HG03060 (cell line): ENCODE measurements around the gene TNFRSF18.
"Not testable (repeated sequence)": the region's sequence is repeated elsewhere in the genome, so short reads cannot be mapped to it uniquely, and the experiment has no call there.

ENCODE experiments used
- ATAC-seq: cut with Tn5 transposase; IDR thresholded peaks from one replicate; pipeline ENCODE4 v1.9.1; 2021; ENCODE audit warnings: low read depth, moderate number of reproducible peaks; ENCODE audit not compliant: unreplicated experiment

Gene TNFRSF18

GRCh38 chr1:1199141-1199960 lies 7.0 kb downstream of the TNFRSF18 start:
- no peak for ATAC-seq

DNA sequence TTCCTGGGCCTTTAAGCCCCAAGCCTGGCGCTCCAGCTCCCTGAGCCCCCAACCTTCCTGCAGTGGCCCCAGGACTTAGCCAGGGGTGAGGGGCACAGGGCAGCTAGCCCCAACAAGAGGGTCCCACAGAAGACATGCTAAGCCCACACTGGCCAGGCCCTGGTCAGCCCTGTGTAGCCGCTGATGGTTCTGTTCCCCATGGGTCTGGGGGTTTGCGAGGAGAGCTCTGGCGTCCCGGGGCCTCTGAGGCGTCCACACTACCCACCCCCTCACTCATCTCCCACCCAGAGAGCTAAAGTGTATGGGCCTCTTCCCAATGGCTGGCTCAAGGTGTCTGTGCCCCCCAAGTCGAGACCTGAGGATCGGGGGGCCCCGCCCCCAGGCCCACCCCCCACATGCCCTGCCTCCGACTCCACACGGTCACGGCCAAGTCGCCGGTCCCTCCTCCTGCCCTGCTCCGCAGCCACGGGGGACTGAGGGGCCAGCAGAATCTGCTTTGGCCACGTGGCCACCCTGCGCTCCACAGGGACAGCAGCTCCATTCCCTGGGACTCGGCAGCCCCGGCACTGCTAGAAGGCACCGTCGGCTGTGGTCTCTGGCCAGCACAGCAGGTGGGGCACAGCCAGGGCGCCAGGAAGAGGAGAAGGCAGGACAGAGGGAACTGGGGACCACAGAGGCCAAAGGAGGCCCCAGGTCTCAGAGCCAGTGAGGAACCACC lies 7.8 kb downstream of the TNFRSF18 start:
- ATAC-seq = no peak

- ATAC-seq = no peak
Observed at GRCh38 chr1:1197551-1198422, 8.6 kb downstream of the TNFRSF18 start.

DNA sequence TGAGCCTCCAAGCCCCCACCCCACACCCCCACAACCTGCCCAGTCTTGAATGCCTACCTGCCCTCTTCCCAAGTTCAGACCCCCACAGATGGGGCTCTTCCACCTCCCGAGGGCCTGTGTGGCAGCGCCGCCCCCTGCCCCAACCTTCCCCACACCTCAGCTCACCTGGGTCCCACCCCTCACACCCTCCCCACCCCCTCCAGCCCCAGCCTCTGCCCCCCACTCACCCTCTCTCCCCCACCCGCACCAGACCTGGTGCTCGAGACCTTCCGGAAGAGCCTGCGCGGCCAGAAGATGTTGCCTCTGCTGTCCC lies 9.2 kb downstream of the TNFRSF18 start:
- no peak for ATAC-seq

DNA sequence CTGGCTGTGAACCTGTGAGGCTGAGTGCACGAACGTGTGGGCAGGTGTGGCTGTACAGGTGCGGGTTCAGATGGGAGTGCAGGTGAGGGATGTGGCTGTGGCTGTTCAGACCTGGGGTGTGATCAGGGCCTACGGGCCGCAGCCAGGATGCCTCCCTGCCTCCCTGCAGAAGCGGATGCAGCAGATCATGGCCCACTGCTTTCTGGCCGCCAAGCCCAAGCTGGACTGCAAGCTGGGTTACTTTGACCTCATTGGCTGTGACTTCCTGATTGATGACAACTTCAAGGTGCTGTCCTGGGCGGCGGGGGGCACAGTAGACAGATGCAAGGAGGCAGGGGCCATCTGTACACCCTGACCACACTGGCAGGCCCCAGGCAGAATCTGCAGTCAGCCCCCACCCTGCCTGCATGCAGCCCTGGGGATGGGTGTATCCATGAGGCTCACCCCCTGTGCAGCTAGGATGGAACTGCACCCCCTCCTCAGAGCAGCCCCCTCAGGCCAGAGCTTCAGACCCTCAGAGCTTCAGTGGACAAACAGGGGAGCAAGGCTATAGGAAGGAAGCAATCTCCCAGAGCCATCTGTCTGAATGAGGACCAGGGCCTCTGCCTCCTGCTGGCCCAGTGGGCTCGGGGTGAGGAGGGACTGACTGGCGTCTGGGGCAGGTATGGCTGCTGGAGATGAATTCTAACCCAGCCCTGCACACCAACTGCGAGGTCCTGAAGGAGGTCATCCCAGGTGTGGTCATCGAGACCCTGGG lies 9.8 kb downstream of the TNFRSF18 start:
- no peak for ATAC-seq

GRCh38 chr1:1195726-1196125 lies 10.7 kb downstream of the TNFRSF18 start:
- ATAC-seq = not testable (repeated sequence)

GRCh38 chr1:1194723-1195122 lies 11.7 kb downstream of the TNFRSF18 start:
- ATAC-seq = no peak

GRCh38 chr1:1191734-1192133 lies 14.7 kb downstream of the TNFRSF18 start:
- no peak for ATAC-seq

- ATAC-seq = no peak
Observed at GRCh38 chr1:1189111-1189510, 17.3 kb downstream of the TNFRSF18 start.

DNA sequence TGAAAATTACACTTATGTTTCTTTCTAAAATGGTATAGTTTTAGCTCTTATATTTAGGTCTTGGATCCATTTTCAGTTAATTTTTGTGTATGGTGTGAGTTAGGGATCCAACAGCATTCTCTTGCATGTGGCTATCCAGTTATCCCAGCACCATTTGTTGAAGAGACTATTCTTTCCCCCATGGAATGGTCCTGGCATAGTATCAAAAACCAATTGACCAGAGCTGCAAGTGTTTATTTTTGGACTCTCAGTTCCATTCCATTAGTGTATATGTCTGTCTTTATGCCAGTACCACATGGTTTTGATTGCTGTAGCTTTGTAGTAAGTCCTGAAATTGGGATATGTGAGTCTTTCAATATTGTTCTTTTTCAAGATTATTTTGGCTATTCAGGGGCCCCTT lies 18.5 kb downstream of the TNFRSF18 start:
- ATAC-seq = no peak

GRCh38 chr1:1185101-1185765 lies 21.2 kb downstream of the TNFRSF18 start:
- no peak for ATAC-seq

- no peak for ATAC-seq
Observed at GRCh38 chr1:1183833-1184775, 22.3 kb downstream of the TNFRSF18 start.

DNA sequence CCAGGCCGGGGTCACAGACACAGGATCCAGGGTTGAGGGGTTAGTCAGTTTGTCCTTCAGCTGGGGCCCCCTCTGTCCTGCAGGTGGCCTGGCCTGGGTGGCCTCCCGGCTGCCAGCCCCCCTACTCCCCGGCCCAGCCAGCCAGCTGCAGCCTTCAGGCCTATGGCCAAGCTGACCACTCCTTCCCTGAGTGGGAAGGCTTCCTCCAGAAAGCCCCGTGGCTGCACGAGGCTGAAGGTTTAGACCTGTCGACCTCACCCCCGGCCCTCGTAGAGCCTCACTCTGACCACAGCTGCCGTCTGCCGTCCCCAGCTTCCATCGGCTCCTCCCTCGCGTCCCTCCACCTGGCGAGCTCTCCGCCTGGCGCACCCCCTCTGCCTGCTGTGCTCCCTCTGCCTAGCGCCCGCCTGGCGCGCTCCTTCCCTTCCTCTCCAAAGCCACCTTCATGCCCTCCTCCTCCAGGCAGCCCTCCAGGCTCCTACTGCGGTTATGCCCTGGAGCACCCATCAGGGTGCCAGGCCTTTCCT lies 23.1 kb downstream of the TNFRSF18 start:
- ATAC-seq = no peak

DNA sequence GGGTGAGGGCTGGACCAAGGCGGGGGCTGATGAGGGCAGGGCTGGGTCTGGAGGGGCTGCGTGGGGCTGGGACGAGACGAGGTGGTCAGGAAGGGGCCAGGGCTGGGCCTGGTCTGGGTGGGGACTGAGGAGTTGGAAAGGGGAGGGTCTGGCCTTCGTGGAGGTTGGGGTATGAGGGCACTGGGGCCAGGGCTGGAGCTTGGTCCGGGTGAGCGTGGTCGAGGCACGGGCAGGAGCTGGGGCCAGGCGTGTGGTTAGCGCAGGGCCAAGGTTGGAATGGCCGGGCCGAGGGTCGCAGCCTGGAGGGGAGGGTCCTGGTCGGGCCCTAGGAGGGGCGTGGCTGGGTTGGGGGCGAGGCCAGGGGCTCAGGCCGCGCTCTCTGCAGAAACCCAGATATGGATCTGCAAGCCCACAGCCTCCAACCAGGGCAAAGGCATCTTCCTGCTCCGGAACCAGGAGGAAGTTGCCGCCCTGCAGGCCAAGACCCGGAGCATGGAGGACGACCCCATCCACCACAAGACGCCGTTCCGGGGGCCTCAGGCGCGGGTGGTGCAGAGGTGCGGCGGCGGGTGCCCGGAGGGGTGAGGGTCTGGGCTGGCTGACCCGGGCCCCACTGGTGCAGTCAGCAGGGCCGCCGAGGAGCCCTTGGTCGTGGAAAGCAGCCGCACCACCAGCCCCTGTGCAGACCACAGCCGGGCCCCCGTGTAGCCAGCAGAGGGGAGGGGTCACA lies 23.7 kb downstream of the TNFRSF18 start:
- ATAC-seq = no peak

GRCh38 chr1:1181938-1182410 lies 24.4 kb downstream of the TNFRSF18 start:
- no peak for ATAC-seq

GRCh38 chr1:1181129-1181937 lies 25.1 kb downstream of the TNFRSF18 start:
- no peak for ATAC-seq
